Measurements from ENCODE around the gene PTPN4. TPM values are rescaled to one million over a fixed set of nuclear protein-coding genes. Genes with fewer than 3 reads are reported as not detected.

The PTPN4 gene
- total and polyA plus RNA-seq, 2 of the 8 experiments (the other 6 are each of a cell fraction or from before 2014, with no cell fraction given) = 28.5 to 105 TPM

GRCh38 chr2:119941388-119941787 lies 181.7 kb downstream of the PTPN4 start:
- Histone ChIP-seq H2BK120ac (replicated peaks; ENCODE audit: low read depth, low read length) (no peak overlapping the region), H3K9me3 (ENCODE audit: insufficient read depth in 2 of 2, low read depth in 1 of 2, low read length in 1 of 2) (no peaks in the 10 kb centered on the region), H4K91ac (replicated peaks; ENCODE audit: insufficient read length, low read length) (no peak overlapping the region), H2BK5ac (ENCODE audit: low read depth, low read length) (no peak overlapping the region), H3K79me1 (ENCODE audit: low read depth, low read length) (no peaks in the 10 kb centered on the region), H3K4me2 (ENCODE audit: insufficient read depth in 1 of 2, low read depth in 2 of 2, low read length in 2 of 2) (no peak overlapping the region), H3K23me2 (ENCODE audit: low read depth, low read length) (no peaks in the 10 kb centered on the region), H2AFZ (ENCODE audit: low read length) (no peak overlapping the region), H3K56ac (replicated peaks; ENCODE audit: insufficient read length, low read depth, low read length) (no peak overlapping the region), H3K4me1 (replicated peaks in 1 of 4; ENCODE audit: control insufficient read depth in 3 of 4, insufficient read depth in 4 of 4, low read length in 3 of 4) (no peaks in the 10 kb centered on the region), H4K5ac (ENCODE audit: insufficient read length, low read depth, low read length) (no peak overlapping the region), H4K8ac (ENCODE audit: extremely low read depth, insufficient read depth, low read length) (no peak overlapping the region), H3K27ac (ENCODE audit: low read depth, low read length) (no peak overlapping the region), H2AK5ac (ENCODE audit: low read depth, low read length) (no peak overlapping the region), H3K27me3 (replicated peaks in 1 of 4; ENCODE audit: control insufficient read depth in 3 of 4, extremely low read depth in 1 of 4, insufficient read depth in 3 of 4, low read length in 3 of 4) (no peaks in the 10 kb centered on the region), H3K79me2 (ENCODE audit: control insufficient read depth in 1 of 2, insufficient read depth in 2 of 2, low read length in 2 of 2) (no peaks in the 10 kb centered on the region), H3K4me3 (ENCODE audit: extremely low read depth in 1 of 4, insufficient read depth in 2 of 4, low read depth in 3 of 4, low read length in 4 of 4) (no peak overlapping the region), H3K18ac (ENCODE audit: extremely low read depth, low read length) (no peak overlapping the region), H3K9ac (replicated peaks in 1 of 4; ENCODE audit: extremely low read depth in 1 of 4, low read depth in 3 of 4, low read length in 3 of 4) (no peak overlapping the region), H2BK12ac (ENCODE audit: low read depth, low read length) (no peak overlapping the region), H3K4ac (replicated peaks; ENCODE audit: insufficient read length, low read depth, low read length) (no peak overlapping the region), H3K23ac (ENCODE audit: insufficient read length) (no peak overlapping the region), H2BK20ac (ENCODE audit: low read length) (no peak overlapping the region), H3K36me3 (ENCODE audit: control insufficient read depth in 2 of 4, insufficient read depth in 4 of 4, low read length in 3 of 4) (peaks cover 2 to 42% (median 20%) of the 10 kb centered on the region in 4 experiments; a peak in 7 of 8 replicates), H4K20me1 (replicated peaks in 1 of 2; ENCODE audit: control insufficient read depth in 1 of 2, insufficient read depth in 2 of 2, low read length in 2 of 2) (peaks cover 0 to 4% of the 10 kb centered on the region in 2 experiments), H3K14ac (ENCODE audit: insufficient read length) (no peak overlapping the region), H2BK15ac (ENCODE audit: low read length) (no peak overlapping the region)
- DNase-seq (ENCODE audit: low read depth in 1 of 2, low spot score in 2 of 2) = no peak
- ChIA-PET POLR2A (ENCODE audit: partially characterized antibody) (no interaction called here), CTCF (ENCODE audit: partially characterized antibody) (interaction anchor here (0.6 to 1.5 kb wide), 3 partner anchors 8 to 266 kb away, joined by 3 read pairs; no protein-coding TSS in a partner anchor)
- WGBS, 2 experiments (ENCODE audit: extremely low coverage in 1 of 2, insufficient coverage in 1 of 2, insufficient read length in 1 of 2, insufficient replicate concordance in 2 of 2, low coverage in 1 of 2, low lambda C conversion rate in 2 of 2, missing lambda C conversion rate in 1 of 2) = 96 to 100% methylated on average over 1 of the region's 1 CpG
- TF ChIP-seq CHD1 (IDR thresholded peaks at IDR 0.05; ENCODE audit: low read depth, low read length) = no peak
- no peak for TF ChIP-seq MAX (IDR thresholded peaks at IDR 0.05)
- TF ChIP-seq SP1 (IDR thresholded peaks at IDR 0.05; ENCODE audit: low read depth, low read length) = no peak
- no peak for TF ChIP-seq POU5F1 (IDR thresholded peaks at IDR 0.05; ENCODE audit: low read depth, low read length)
- no peak for TF ChIP-seq MAFK (IDR thresholded peaks at IDR 0.05; ENCODE audit: low read depth, low read length)
- no peak for TF ChIP-seq ATF2 (IDR thresholded peaks at IDR 0.05; ENCODE audit: low read length)
- FAIRE-seq = no peak

Measured in H1 (cell line).